Spleen (tissue), 11 donors: Measurements from ENCODE around the gene TBXAS1. TPM values are rescaled to one million over a fixed set of nuclear protein-coding genes. Genes with fewer than 3 reads are reported as not detected.

ENCODE experiments used
- DNase-seq: peaks from one replicate; pipeline ENCODE4 v3.0.0-alpha.2; 2020
- H3K27ac ChIP-seq, 8 donors: fragments of 200-600 bp; sonication (generic) in 7 of 8; 1 replicate in 4 of 8; 2 replicates in 4 of 8; pipeline versions ENCODE4 v1.5.0 to v1.8.0; 2016 to 2021; ENCODE audit warnings: inconsistent platforms in 4 of 8, mild to moderate bottlenecking in 4 of 8, moderate library complexity in 1 of 8
- H3K27me3 ChIP-seq, 7 donors: fragments of 200-600 bp; sonication (generic) in 6 of 7; replicated peaks in 1 of 7; 1 replicate in 4 of 7; 2 replicates in 3 of 7; pipeline versions ENCODE4 v1.5.0 to v1.8.0; 2016 to 2021; ENCODE audit warnings: inconsistent platforms in 3 of 7, mild to moderate bottlenecking in 1 of 7
- H3K36me3 ChIP-seq, 6 donors: fragments of 200-600 bp; sonication (generic) in 5 of 6; 1 replicate in 4 of 6; 2 replicates in 2 of 6; pipeline versions ENCODE4 v1.5.0 to v1.8.0; 2016 to 2021; ENCODE audit warnings: inconsistent platforms in 2 of 6
- H3K4me1 ChIP-seq, 6 donors: fragments of 200-600 bp; sonication (generic) in 5 of 6; 1 replicate in 3 of 6; 2 replicates in 3 of 6; pipeline versions ENCODE4 v1.5.0 to v1.8.0; 2016 to 2021; ENCODE audit warnings: inconsistent platforms in 3 of 6
- H3K4me3 ChIP-seq, 8 donors: fragments of 200-600 bp; sonication (generic) in 7 of 8; 1 replicate in 4 of 8; 2 replicates in 4 of 8; pipeline versions ENCODE4 v1.5.0 to v1.8.0; 2016 to 2021; ENCODE audit warnings: inconsistent platforms in 4 of 8, mild to moderate bottlenecking in 4 of 8, moderate library complexity in 2 of 8
- H3K9me3 ChIP-seq, 8 donors: fragments of 200-600 bp; sonication (generic) in 7 of 8; 1 replicate in 4 of 8; 2 replicates in 4 of 8; pipeline versions ENCODE4 v1.5.0 to v1.8.0; 2016 to 2021; ENCODE audit warnings: inconsistent platforms in 4 of 8
- CTCF ChIP-seq, 11 experiments: fragments of 200-600 bp in 7 of 11; fragments of 450-650 bp in 4 of 11; sonication (generic) in 4 of 11; IDR thresholded peaks in 8 of 11; conservative IDR thresholded peaks in 3 of 11; 1 replicate in 7 of 11; 2 replicates in 4 of 11; pipeline versions ENCODE4 v1.4.0 to v1.8.0; 2016 to 2021; ENCODE audit warnings: antibody characterized with exemption in 11 of 11, inconsistent platforms in 4 of 11, mild to moderate bottlenecking in 1 of 11
- POLR2A ChIP-seq, 3 donors: fragments of 450-650 bp; IDR thresholded peaks; one replicate each; pipeline ENCODE4 v1.5.1; 2017; ENCODE audit warnings: antibody characterized with exemption in 3 of 3, mild to moderate bottlenecking in 1 of 3
- POLR2AphosphoS5 ChIP-seq, 3 donors: sonication (generic); formaldehyde crosslinking; IDR thresholded peaks; one replicate each; pipeline ENCODE4 v1.5.1; 2017; ENCODE audit warnings: antibody characterized with exemption in 3 of 3
- WGBS, 5 donors: extraction: QIAGEN DNeasy Blood & Tissue Kit in 3 of 5; methylation state at CpG; one replicate each; pipeline versions ENCODE4 v1.1.5 to v1.1.7; 2013 to 2018; 5-methylcytosine and 5-hydroxymethylcytosine counted together
- intact Hi-C: fragments of 100-400 bp; cut with DNase I; formaldehyde crosslinking; loops from one replicate; pipeline ENCODE4 v1.15.0; 2023; ENCODE audit warnings: low total_unique reads
- polyA plus RNA-seq, 3 donors: library from polyadenylated mRNA; stranded (reverse); fragments of 200-250 nt; gene quantifications; one replicate each; pipeline ENCODE4 v1.2.1, GENCODE V29; 2013
- total RNA-seq, 7 donors: library from RNA; depleted of rRNA in 3 of 7; stranded (reverse); fragments of >200 nt in 3 of 7; fragmentation: NEBNext Ultra II Directional in 4 of 7; extraction: Animal tissue kit (Norgen Biotek cat#: 25700) in 4 of 7; gene quantifications; one replicate each; pipeline versions ENCODE4 v1.1.0 to v1.2.1, GENCODE V29; 2016 to 2021
- donor health status: healthy with polysubstance abuse.
- donor health status: DM: no; HTN: no; CAD: no; lungs with moderate emphysema.
- donor health status: DM: no; HTN: no; CAD: no.
- donor health status: Bipolar disorder and iron deficiency.
- donor health status: healthy.
- donor health status: DM: no; HTN: no; CAD: no.
- donor health status: DM: yes; HTN: yes; CAD: no.

TBXAS1 gene
- total and polyA plus RNA-seq, 10 donors: 19.8 to 287 (median 147) TPM

GRCh38 chr7:139889186-139889871 lies 60.3 kb downstream of the TBXAS1 start:
- TF ChIP-seq POLR2A (IDR thresholded peaks at IDR 0.05) (no peak), CTCF (IDR thresholded peaks at IDR 0.05 in 8 of 11, conservative IDR thresholded peaks at IDR 0.05 in 3 of 11) (no peak), POLR2AphosphoS5 (IDR thresholded peaks at IDR 0.05) (no peak)
- Histone ChIP-seq H3K27ac (peak overlapping the region in 3 of 8 donors; percentile 63 to 78 (median 77)), H3K36me3 (peaks cover 0 to 41% (median 0%) of the 10 kb centered on the region in 6 donors), H3K4me3 (no peak overlapping the region), H3K27me3 (no peaks in the 10 kb centered on the region), H3K4me1 (peaks cover 0 to 57% (median 17%) of the 10 kb centered on the region in 6 donors), H3K9me3 (no peaks in the 10 kb centered on the region)
- intact Hi-C loops: no loop called here
- DNase-seq: no peak
- WGBS, 5 donors: 88 to 94% (median 90%) methylated on average over 5 of the region's 5 CpGs

GRCh38 chr7:139893461-139893860 lies 64.4 kb downstream of the TBXAS1 start:
- Histone ChIP-seq H3K9me3 (no peaks in the 10 kb centered on the region), H3K36me3 (peaks cover 0 to 47% (median 0%) of the 10 kb centered on the region in 6 donors), H3K27ac (no peak overlapping the region), H3K4me1 (peaks cover 0 to 46% (median 14%) of the 10 kb centered on the region in 6 donors), H3K27me3 (no peaks in the 10 kb centered on the region), H3K4me3 (no peak overlapping the region)
- intact Hi-C loops: no loop called here
- 88 to 100% (median 92%) methylated on average over 1 of the region's 1 CpG for WGBS, 5 donors
- no peak for TF ChIP-seq CTCF (IDR thresholded peaks at IDR 0.05 in 8 of 11, conservative IDR thresholded peaks at IDR 0.05 in 3 of 11)
- no peak for TF ChIP-seq POLR2AphosphoS5 (IDR thresholded peaks at IDR 0.05)
- no peak for TF ChIP-seq POLR2A (IDR thresholded peaks at IDR 0.05)
- no peak for DNase-seq

GRCh38 chr7:139893999-139894398 lies 64.9 kb downstream of the TBXAS1 start:
- Histone ChIP-seq H3K27ac (peak overlapping the region in 1 of 8 donors; percentile 8), H3K4me3 (no peak overlapping the region), H3K27me3 (no peaks in the 10 kb centered on the region), H3K36me3 (peaks cover 0 to 47% (median 0%) of the 10 kb centered on the region in 6 donors), H3K4me1 (peaks cover 3 to 46% (median 14%) of the 10 kb centered on the region in 6 donors), H3K9me3 (no peaks in the 10 kb centered on the region)
- TF ChIP-seq CTCF (IDR thresholded peaks at IDR 0.05 in 8 of 11, conservative IDR thresholded peaks at IDR 0.05 in 3 of 11): no peak
- TF ChIP-seq POLR2AphosphoS5 (IDR thresholded peaks at IDR 0.05): no peak
- TF ChIP-seq POLR2A (IDR thresholded peaks at IDR 0.05): no peak
- intact Hi-C loops: no loop called here
- no peak for DNase-seq
- 68 to 86% (median 72%) methylated on average over 4 of the region's 4 CpGs for WGBS, 5 donors

GRCh38 chr7:139895141-139895829 lies 66.2 kb downstream of the TBXAS1 start:
- intact Hi-C loops: no loop called here
- Histone ChIP-seq H3K4me3 (no peak overlapping the region), H3K36me3 (peaks cover 0 to 47% (median 0%) of the 10 kb centered on the region in 6 donors), H3K27me3 (no peaks in the 10 kb centered on the region), H3K9me3 (no peaks in the 10 kb centered on the region), H3K27ac (peak overlapping the region in 3 of 8 donors; percentile 3 to 22 (median 10)), H3K4me1 (peaks cover 3 to 58% (median 14%) of the 10 kb centered on the region in 6 donors)
- WGBS, 5 donors: 85 to 95% (median 91%) methylated on average over 4 to 6 of the region's 6 CpGs
- no peak for DNase-seq
- no peak for TF ChIP-seq POLR2A (IDR thresholded peaks at IDR 0.05)
- no peak for TF ChIP-seq POLR2AphosphoS5 (IDR thresholded peaks at IDR 0.05)
- no peak for TF ChIP-seq CTCF (IDR thresholded peaks at IDR 0.05 in 8 of 11, conservative IDR thresholded peaks at IDR 0.05 in 3 of 11)
